ENCODE measurements around the gene LMBR1.

DNA sequence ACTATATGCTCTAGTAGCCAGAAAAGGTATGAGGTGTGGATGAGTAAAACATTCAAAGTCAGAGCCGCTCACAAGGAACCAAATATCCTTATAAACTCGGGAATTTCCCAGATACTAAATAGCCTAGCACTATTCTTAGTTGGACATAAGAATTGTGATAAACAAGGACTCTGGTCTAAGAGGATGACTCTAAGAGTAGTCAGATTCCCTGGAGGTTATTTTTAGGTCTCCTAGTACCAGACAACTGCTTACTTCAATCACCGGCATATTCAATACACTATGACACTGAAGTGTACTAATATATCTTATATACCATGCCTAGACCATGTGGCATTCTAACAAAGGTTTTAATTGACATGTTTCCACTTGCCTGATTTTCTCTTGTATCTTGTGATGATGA is 56.5 kb downstream of the LMBR1 start:
- TF ChIP-seq, protein P1, sequence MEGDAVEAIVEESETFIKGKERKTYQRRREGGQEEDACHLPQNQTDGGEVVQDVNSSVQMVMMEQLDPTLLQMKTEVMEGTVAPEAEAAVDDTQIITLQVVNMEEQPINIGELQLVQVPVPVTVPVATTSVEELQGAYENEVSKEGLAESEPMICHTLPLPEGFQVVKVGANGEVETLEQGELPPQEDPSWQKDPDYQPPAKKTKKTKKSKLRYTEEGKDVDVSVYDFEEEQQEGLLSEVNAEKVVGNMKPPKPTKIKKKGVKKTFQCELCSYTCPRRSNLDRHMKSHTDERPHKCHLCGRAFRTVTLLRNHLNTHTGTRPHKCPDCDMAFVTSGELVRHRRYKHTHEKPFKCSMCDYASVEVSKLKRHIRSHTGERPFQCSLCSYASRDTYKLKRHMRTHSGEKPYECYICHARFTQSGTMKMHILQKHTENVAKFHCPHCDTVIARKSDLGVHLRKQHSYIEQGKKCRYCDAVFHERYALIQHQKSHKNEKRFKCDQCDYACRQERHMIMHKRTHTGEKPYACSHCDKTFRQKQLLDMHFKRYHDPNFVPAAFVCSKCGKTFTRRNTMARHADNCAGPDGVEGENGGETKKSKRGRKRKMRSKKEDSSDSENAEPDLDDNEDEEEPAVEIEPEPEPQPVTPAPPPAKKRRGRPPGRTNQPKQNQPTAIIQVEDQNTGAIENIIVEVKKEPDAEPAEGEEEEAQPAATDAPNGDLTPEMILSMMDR (IDR thresholded peaks at IDR 0.05) = no peak
- TF ChIP-seq POLR2AphosphoS5 (IDR thresholded peaks at IDR 0.05) (no peak), POLR2A (IDR thresholded peaks at IDR 0.05) (no peak), EP300 (IDR thresholded peaks at IDR 0.05) (no peak)

All from gastroesophageal sphincter (tissue), 3 donors.